IPS-NIHi7 (cell line): Measurements from ENCODE around the gene SLC22A9.
"Not testable (repeated sequence)": the region's sequence is repeated elsewhere in the genome, so short reads cannot be mapped to it uniquely, and the experiment has no call there.

ENCODE experiments used
- DNase-seq: peaks from one replicate; pipeline ENCODE4 v3.0.0; 2012; ENCODE audit warnings: mixed read lengths; ENCODE audit errors: extremely low spot score

The SLC22A9 gene

DNA sequence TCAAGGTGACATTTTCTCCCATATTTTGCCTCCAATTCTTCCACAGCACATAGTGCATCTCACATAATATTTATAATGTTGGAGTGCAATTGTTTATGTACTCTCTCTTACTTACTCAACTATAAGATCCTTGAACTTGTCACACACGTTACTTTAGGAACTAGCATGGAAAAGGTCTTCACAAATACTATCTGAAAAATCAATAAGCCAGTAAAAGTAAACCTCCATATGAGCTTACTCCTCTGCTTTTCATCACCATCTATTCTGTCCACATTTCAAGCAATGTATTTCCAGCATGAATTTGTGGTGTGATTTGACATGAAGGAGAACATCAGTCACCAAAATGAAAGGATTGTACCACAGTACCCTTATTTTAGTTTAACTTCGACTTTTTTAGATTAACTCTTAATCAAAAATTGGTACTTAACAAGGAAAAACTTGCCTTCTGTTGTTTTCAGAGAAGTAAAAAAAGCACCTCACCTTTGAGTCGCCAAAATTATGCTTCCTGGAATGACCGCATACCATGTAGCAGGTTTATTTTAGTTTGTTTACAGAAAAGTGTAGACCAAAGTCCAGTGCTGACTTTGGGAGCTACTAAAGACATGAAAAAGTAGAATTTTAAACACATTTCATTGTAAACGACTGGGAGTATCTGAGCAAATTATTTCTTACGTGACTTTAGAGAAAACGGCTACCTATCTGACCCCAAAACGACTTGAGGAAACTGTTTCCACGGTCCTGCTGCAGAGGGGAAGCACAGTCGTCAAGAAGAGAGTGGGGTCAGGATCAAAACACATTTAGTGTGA, at the start of gene SLC22A9:
Gene SLC22A9, plus strand, starts transcription at position 621 of the 806 bp plus-strand sequence. CDS start 272 bp downstream, outside the sequence.
- no peak for DNase-seq

DNA sequence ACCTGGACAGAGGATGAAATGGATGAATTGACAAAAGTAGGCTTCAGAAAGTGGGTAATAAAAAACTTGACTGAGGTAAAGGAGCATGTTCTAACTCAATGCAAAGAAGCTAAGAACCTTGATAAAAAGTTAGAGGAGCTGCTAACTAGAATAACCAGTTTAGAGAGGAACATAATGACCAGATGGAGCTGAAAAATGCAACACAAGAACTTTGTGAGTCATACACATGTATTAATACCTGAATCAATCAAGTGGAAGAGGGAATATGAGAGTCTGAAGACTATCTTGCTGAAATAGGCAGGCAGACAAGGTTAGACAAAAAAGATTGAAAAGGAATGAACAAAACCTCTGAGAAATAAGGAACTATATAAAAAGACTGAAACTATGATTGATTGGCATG, 47.9 kb upstream of the SLC22A9 start:
- no peak for DNase-seq

DNA sequence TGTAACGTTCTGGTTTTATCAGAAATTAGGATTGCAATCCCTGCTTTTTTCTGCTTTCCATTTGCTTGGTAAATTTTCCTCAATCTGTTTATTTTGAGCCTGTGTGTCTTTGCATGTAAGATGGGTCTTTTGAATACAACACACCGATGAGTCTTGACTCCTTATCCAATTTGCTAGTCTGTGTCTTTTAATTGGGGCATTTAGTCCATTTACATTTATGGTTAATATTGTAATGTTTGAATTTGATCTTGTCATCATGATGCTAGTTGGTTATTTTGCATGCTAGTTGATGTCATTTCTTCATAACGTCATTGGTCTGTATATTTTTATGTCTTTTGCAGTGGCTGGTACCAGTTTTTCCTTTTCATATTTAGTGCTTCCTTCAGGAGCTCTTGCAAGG, 34.5 kb upstream of the SLC22A9 start:
- not testable (repeated sequence) for DNase-seq

DNA sequence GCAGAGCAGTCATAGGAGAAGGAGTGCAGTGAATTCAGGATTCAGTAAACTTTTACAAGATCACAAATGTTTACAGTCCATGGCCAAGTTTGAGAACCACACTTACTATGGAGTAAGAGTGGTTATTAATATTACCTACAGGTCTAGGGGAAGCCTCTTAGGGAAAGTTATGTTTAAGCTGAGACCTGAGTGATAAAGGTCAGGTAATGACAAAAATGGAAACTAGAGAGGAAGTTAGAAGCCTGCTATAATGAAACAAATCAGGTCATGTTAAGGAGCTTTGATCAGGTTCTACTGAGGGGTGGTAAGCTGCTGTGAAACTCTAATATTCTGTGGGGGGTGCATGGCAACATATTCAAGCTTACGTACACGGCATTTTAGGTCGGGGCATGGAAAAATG, 32.5 kb upstream of the SLC22A9 start:
- no peak for DNase-seq

DNA sequence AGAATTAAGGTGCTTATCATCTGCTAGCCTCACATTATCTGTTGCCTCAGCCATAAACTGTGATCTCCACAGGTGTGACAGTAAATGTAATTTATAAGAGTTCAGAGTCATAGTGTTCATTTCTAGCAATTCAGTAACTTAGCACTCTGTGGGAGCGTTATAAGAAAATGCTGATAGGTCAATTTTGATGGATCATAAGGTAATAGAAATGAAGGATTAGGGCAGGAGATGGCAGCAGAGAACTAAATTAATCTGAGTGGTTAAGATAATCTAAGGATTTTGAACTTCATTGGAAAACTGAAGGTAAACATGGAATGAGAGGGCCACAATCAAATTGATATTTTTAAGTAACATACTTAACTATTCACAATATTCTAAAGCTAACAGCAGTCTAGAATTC, 26.5 kb upstream of the SLC22A9 start:
- DNase-seq: no peak

DNA sequence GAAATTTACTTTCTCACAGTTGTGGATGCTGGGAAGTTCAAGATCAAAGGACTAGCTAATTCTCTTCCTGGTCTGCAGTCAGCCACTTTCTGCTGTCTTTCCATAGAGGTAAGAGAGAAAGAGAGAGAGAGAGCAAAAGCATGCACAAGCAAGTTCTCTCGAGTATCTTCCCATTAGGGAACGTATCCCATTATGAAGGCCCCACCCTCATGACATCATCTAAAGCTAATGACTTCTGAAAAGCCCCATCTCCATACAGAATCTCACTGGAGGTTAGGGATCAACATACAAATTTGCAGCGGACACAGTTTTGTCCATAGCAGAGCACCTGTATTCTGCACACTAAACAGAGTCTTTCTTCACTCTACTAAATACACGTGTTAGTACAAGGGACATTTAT, 17.4 kb upstream of the SLC22A9 start:
- DNase-seq: no peak

- DNase-seq: no peak
Observed at GRCh38 chr11:63362196-63362793, 7.3 kb upstream of the SLC22A9 start.

DNA sequence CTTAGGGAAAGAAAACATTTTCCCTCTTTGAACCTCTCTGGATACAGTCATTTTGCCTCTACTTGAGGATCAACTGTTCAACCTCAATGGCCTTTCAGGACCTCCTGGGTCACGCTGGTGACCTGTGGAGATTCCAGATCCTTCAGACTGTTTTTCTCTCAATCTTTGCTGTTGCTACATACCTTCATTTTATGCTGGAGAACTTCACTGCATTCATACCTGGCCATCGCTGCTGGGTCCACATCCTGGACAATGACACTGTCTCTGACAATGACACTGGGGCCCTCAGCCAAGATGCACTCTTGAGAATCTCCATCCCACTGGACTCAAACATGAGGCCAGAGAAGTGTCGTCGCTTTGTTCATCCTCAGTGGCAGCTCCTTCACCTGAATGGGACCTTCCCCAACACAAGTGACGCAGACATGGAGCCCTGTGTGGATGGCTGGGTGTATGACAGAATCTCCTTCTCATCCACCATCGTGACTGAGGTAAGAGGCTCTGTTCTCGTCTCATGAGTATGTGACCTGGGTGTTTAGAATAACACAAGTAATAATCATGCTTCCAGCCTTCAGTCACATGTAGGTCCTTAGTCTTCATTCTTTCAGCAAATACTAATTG, 495 bp downstream of the SLC22A9 start:
- no peak for DNase-seq

- no peak for DNase-seq
Observed at GRCh38 chr11:63371396-63371795, 1.8 kb downstream of the SLC22A9 start.

DNA sequence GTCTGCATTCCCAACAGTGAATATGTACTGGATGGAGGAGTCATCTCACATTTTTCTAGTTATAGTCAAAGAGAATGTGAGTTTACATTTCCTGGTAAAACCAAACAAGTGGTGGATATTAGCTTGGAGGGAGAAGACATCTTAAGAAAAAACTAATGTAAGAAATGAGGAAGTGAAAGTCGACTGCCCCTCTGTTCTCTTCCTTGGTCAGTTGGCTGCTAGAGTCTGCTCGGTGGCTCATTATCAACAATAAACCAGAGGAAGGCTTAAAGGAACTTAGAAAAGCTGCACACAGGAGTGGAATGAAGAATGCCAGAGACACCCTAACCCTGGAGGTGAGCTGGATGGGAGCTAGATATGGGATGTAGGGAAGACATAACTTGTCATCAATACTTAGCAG, 5.8 kb downstream of the SLC22A9 start:
- DNase-seq: no peak

- DNase-seq: no peak
Observed at GRCh38 chr11:63380130-63380529, 10.5 kb downstream of the SLC22A9 start.

DNA sequence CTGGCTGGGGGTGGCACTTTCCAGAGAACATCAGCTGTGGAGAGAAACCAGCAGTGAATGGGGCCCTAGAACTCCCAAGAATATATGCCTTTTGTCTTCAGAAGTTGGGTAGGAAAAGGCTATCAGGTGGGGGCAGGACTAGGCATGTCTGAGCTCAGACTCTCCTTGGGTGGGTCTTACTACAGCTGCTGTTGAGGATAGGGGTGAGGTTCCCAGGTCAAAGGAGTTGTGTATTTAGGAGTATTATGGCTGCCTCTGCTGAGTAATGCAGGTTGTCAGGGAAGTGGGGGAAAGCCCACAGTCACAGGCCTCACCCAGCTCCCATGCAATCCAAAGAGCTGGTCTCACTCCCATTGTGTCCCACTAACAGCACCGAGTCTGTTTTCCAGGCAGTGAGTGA, 26.1 kb downstream of the SLC22A9 start:
- DNase-seq: no peak

GRCh38 chr11:63404161-63404935, 34.8 kb downstream of the SLC22A9 start:
- DNase-seq: no peak

DNA sequence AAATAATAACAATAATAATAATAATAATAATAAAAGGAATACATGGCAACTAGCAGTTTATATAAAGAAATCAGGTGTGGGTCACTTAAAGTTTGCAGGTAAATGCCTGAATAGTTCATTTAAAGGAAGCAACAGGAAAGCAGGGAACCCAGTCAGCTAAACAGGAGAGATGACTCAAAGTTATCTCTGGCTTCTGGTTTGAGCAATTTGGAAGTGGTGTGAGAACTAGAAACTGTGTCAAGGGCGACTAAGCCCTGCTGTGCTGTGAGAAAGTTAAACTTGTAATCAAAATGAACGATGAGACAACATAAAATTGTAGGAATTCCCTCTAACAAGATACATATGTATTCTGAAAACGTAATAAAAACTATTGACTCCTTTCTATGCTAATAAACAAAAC, 35.5 kb downstream of the SLC22A9 start:
- DNase-seq: no peak

- DNase-seq: no peak
Observed at GRCh38 chr11:63406458-63406857, 36.9 kb downstream of the SLC22A9 start.

GRCh38 chr11:63417174-63417852, 47.7 kb downstream of the SLC22A9 start:
- no peak for DNase-seq

GRCh38 chr11:63427971-63428508, 58.5 kb downstream of the SLC22A9 start:
- no peak for DNase-seq

DNA sequence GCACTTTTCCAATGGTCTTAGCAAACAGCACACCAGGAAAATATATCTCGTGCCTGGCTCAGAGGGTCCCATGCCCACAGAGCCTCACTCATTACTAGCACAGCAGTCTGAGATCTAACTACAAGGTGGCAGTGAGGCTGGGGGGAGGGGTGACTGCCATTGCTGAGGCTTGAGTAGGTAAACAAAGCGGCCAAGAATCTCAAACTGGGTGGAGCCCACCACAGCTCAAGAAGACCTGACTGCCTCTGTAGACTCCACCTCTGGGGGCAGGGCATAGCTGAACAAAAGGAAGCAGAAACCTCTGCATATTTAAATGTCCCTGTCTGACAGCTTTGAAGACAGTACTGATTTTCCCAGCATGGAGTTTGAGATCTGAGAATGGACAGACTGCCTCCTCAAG, 61.1 kb downstream of the SLC22A9 start:
- not testable (repeated sequence) for DNase-seq

GRCh38 chr11:63435351-63435750, 65.8 kb downstream of the SLC22A9 start:
- not testable (repeated sequence) for DNase-seq

DNA sequence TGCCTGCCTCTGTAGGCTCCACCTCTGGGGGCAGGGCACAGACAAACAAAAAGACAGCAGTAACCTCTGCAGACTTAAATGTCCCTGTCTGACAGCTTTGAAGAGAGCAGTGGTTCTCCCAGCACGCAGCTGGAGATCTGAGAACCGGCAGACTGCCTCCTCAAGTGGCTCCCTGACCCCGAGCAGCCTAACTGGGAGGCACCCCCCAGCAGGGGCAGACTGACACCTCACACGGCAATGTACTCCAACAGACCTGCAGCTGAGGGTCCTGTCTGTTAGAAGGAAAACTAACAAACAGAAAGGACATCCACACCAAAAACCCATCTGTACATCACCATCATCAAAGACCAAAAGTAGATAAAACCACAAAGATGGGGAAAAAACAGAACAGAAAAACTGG, 66.2 kb downstream of the SLC22A9 start:
- DNase-seq: not testable (repeated sequence)

DNA sequence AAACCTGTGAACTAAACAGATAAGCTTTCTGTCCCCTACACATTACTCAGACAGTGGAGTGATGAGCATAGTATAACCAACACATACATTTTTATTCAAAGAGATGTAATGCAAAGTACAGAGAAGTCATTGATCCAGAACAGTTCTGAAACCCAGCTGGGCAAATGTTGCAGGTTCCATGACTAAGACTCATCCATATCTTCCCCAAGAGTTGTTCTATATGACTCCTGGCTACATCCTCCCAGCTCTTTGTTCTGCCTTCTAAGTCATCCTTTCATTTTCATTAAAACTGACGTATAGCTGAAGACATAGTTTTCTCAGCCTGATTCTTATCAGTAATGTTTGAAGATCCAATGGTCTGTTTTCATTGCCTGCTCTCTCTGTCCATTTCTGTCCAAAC, 74.1 kb downstream of the SLC22A9 start:
- DNase-seq: no peak
